GM12865 (cell line): Measurements from ENCODE around the gene SLC22A1.

Experiments
- DNase-seq: peaks from one replicate; pipeline ENCODE4 v3.0.0; 2010; ENCODE audit warnings: low read depth
- H3K4me3 ChIP-seq: 2 replicates; pipeline ENCODE4 v1.5.1; 2011; ENCODE audit warnings: mild to moderate bottlenecking, low read depth, low read length, control low read depth
- CTCF ChIP-seq: IDR thresholded peaks from 2 replicates; pipeline ENCODE4 v1.5.1; 2011; ENCODE audit warnings: low read length, control low read depth, low read depth, inconsistent platforms; ENCODE audit not compliant: insufficient read depth; ENCODE audit errors: missing control alignments

SLC22A1 gene

GRCh38 chr6:160128879-160129516 is 7.4 kb downstream of the SLC22A1 start:
- no peak for DNase-seq
- no peak overlapping the region for H3K4me3 ChIP-seq
- no peak for TF ChIP-seq CTCF

- no peak for DNase-seq
- H3K4me3 ChIP-seq, result no peak overlapping the region
- TF ChIP-seq CTCF, result no peak
Observed at GRCh38 chr6:160129881-160130615, 8.4 kb downstream of the SLC22A1 start.

GRCh38 chr6:160130729-160131484 is 9.3 kb downstream of the SLC22A1 start:
- no peak for TF ChIP-seq CTCF
- DNase-seq, result no peak
- no peak overlapping the region for H3K4me3 ChIP-seq

GRCh38 chr6:160131636-160132296 is 10.2 kb downstream of the SLC22A1 start:
- TF ChIP-seq CTCF, result no peak
- H3K4me3 ChIP-seq, result no peak overlapping the region
- no peak for DNase-seq

GRCh38 chr6:160132297-160132637 is 10.7 kb downstream of the SLC22A1 start:
- H3K4me3 ChIP-seq, result no peak overlapping the region
- no peak for DNase-seq

More at GRCh38 chr6:160132297-160132637, 10.7 kb downstream of the SLC22A1 start:
- no peak for TF ChIP-seq CTCF
